Spleen (tissue), 7 donors: ENCODE data around the gene PHKG1.

ENCODE experiments used
- CTCF ChIP-seq, 11 experiments: fragments of 200-600 bp in 7 of 11; fragments of 450-650 bp in 4 of 11; sonication (generic) in 4 of 11; IDR thresholded peaks in 8 of 11; conservative IDR thresholded peaks in 3 of 11; 1 replicate in 7 of 11; 2 replicates in 4 of 11; pipeline versions ENCODE4 v1.4.0 to v1.8.0; 2016 to 2021; ENCODE audit warnings: antibody characterized with exemption in 11 of 11, inconsistent platforms in 4 of 11, mild to moderate bottlenecking in 1 of 11
- POLR2AphosphoS5 ChIP-seq, 3 donors: sonication (generic); formaldehyde crosslinking; IDR thresholded peaks; one replicate each; pipeline ENCODE4 v1.5.1; 2017; ENCODE audit warnings: antibody characterized with exemption in 3 of 3
- donor health status: DM: no; HTN: no; CAD: no; lungs with moderate emphysema.
- donor health status: DM: no; HTN: no; CAD: no.
- donor health status: DM: no; HTN: no; CAD: no.

DNA sequence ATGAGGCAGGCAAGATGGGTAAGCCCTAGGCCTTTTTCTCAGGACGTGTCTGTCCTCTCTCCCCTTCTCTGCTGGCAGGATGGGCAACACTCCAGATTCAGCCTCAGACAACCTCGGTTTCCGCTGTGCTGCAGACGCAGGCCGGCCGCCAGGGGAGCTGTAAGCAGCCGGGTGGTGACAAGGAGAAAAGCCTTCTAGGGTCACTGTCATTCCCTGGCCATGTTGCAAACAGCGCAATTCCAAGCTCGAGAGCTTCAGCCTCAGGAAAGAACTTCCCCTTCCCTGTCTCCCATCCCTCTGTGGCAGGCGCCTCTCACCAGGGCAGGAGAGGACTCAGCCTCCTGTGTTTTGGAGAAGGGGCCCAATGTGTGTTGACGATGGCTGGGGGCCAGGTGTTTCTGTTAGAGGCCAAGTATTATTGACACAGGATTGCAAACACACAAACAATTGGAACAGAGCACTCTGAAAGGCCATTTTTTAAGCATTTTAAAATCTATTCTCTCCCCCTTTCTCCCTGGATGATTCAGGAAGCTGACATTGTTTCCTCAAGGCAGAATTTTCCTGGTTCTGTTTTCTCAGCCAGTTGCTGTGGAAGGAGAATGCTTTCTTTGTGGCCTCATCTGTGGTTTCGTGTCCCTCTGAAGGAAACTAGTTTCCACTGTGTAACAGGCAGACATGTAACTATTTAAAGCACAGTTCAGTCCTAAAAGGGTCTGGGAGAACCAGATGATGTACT, 13.1 kb downstream of the PHKG1 start:
- TF ChIP-seq CTCF (IDR thresholded peaks at IDR 0.05 in 8 of 11, conservative IDR thresholded peaks at IDR 0.05 in 3 of 11) (peak in 5 of 11 experiments; percentile 20 to 60 (median 42)), POLR2AphosphoS5 (IDR thresholded peaks at IDR 0.05) (peak; percentile 14 to 65 (median 56))
